Ovary (tissue), 3 donors: ENCODE data around the gene KCNG2.

Source experiments
- EP300 ChIP-seq: sonication (generic); formaldehyde crosslinking; IDR thresholded peaks from one replicate; pipeline ENCODE4 v1.6.1; 2017; ENCODE audit warnings: antibody characterized with exemption
- POLR2A ChIP-seq: fragments of 450-650 bp; IDR thresholded peaks from one replicate; pipeline ENCODE4 v1.6.1; 2017; ENCODE audit warnings: antibody characterized with exemption, mild to moderate bottlenecking, moderate library complexity
- TF ChIP-seq, protein P1 (sequence below), 3 donors: fragments of 450-650 bp in 2 of 3; fragments of 200-600 bp in 1 of 3; IDR thresholded peaks; one replicate each; pipeline versions ENCODE4 v1.5.1 to v1.8.0; 2016 to 2022; ENCODE audit warnings: antibody characterized with exemption in 3 of 3, mild to moderate bottlenecking in 1 of 3
- donor health status: DM: no; HTN: no; CAD: no.

GRCh38 chr18:79799619-79800370 is 2.1 kb downstream of the KCNG2 start:
- TF ChIP-seq POLR2A: no peak
- TF ChIP-seq, protein P1, sequence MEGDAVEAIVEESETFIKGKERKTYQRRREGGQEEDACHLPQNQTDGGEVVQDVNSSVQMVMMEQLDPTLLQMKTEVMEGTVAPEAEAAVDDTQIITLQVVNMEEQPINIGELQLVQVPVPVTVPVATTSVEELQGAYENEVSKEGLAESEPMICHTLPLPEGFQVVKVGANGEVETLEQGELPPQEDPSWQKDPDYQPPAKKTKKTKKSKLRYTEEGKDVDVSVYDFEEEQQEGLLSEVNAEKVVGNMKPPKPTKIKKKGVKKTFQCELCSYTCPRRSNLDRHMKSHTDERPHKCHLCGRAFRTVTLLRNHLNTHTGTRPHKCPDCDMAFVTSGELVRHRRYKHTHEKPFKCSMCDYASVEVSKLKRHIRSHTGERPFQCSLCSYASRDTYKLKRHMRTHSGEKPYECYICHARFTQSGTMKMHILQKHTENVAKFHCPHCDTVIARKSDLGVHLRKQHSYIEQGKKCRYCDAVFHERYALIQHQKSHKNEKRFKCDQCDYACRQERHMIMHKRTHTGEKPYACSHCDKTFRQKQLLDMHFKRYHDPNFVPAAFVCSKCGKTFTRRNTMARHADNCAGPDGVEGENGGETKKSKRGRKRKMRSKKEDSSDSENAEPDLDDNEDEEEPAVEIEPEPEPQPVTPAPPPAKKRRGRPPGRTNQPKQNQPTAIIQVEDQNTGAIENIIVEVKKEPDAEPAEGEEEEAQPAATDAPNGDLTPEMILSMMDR (IDR thresholded peaks at IDR 0.05): no peak
- no peak for TF ChIP-seq EP300
